Heart right ventricle (tissue), 16 donors: ENCODE measurements around the gene SLC12A3. TPM values are rescaled to one million over a fixed set of nuclear protein-coding genes. Genes with fewer than 3 reads are reported as not detected.

Experiments
- ATAC-seq, 8 donors: fragments of 200-7000 bp; cut with Tn5 transposase; one replicate each; pipeline ENCODE4 v1.9.1; 2020; ENCODE audit warnings: mild to moderate bottlenecking in 8 of 8, moderate library complexity in 8 of 8, moderate number of reproducible peaks in 1 of 8
- DNase-seq, 2 donors: peaks; one replicate each; pipeline ENCODE4 v3.0.0-alpha.2; 2020
- H3K27ac ChIP-seq, 10 donors: fragments of 200-600 bp; sonication (generic) in 2 of 10; one replicate each; pipeline versions ENCODE4 v1.5.0 to v1.8.0; 2020 to 2022; ENCODE audit warnings: mild to moderate bottlenecking in 3 of 10
- H3K27me3 ChIP-seq, 7 donors: fragments of 200-600 bp; one replicate each; pipeline ENCODE4 v1.8.0; 2021 to 2022; ENCODE audit warnings: mild to moderate bottlenecking in 2 of 7
- H3K36me3 ChIP-seq, 9 donors: fragments of 200-600 bp; sonication (generic) in 1 of 9; one replicate each; pipeline versions ENCODE4 v1.5.0 to v1.8.0; 2020 to 2022; ENCODE audit warnings: mild to moderate bottlenecking in 2 of 9
- H3K4me1 ChIP-seq, 9 donors: fragments of 200-600 bp; sonication (generic) in 1 of 9; one replicate each; pipeline versions ENCODE4 v1.5.0 to v1.8.0; 2020 to 2022; ENCODE audit warnings: mild to moderate bottlenecking in 4 of 9
- H3K4me3 ChIP-seq, 10 donors: fragments of 200-600 bp; sonication (generic) in 2 of 10; one replicate each; pipeline versions ENCODE4 v1.5.0 to v1.8.0; 2020 to 2022; ENCODE audit warnings: mild to moderate bottlenecking in 7 of 10, moderate library complexity in 2 of 10
- H3K9me3 ChIP-seq, 11 donors: fragments of 200-600 bp in 10 of 11; sonication (generic) in 2 of 11; one replicate each; pipeline versions ENCODE4 v1.5.0 to v1.8.0; 2013 to 2022; ENCODE audit warnings: mild to moderate bottlenecking in 2 of 11, control low read depth in 1 of 11, moderate library complexity in 1 of 11
- CTCF ChIP-seq, 9 donors: fragments of 200-600 bp; sonication (generic) in 2 of 9; IDR thresholded peaks; one replicate each; pipeline versions ENCODE4 v1.5.0 to v1.8.0; 2021 to 2022; ENCODE audit warnings: antibody characterized with exemption in 9 of 9, mild to moderate bottlenecking in 5 of 9, moderate library complexity in 1 of 9
- WGBS, 2 donors: extraction: QIAGEN DNeasy Blood & Tissue Kit; methylation state at CpG; one replicate each; pipeline ENCODE4 v1.1.7; 2013; ENCODE audit warnings: inconsistent platforms in 1 of 2; 5-methylcytosine and 5-hydroxymethylcytosine counted together
- intact Hi-C, 10 donors: fragments of 100-400 bp; cut with DNase I; formaldehyde crosslinking; loops; one replicate each; pipeline versions ENCODE4 v1.11.1 to v1.14.2; 2022
- polyA plus RNA-seq, 2 donors: library from polyadenylated mRNA; stranded (reverse); fragments of 200-250 nt; gene quantifications; one replicate each; pipeline ENCODE4 v1.2.3, GENCODE V29; 2013
- total RNA-seq, 10 donors: library from RNA; stranded (reverse); fragmentation: NEBNext Ultra II Directional in 3 of 10; extraction: Animal tissue kit (Norgen Biotek cat#: 25700) in 3 of 10; gene quantifications; one replicate each; pipeline versions ENCODE4 v1.2.1 to v1.2.4, GENCODE V29; 2021 to 2023
- donor health status: Arrhythmogenic right ventricular cardiomyopathy.
- donor health status: ischemic (EF 13 %, LVEDD 7.1; RV severe dilation, severe dysfunction).
- donor health status: healthy with polysubstance abuse.
- donor health status: DM: no; HTN: yes; CAD: no.
- donor health status: DM: no; HTN: no; CAD: no.
- donor health status: ischemic (EF 25% LVEDD 6.9; RV normal size, moderate dysfunction).
- donor health status: ischemic (EF 25% LVEDD 5.7; RV mildly dilated, moderate dysfunction).
- donor health status: healthy.
- donor health status: DM: yes; HTN: yes; CAD: no.
- donor health status: Ischemic cardiomyopathy.
- donor health status: ischemic (EF 35%, LVEDD 5.7; RV mildly dilated, moderate dysfunction).
- donor health status: nonischemic (EF 11% LVEDD 7.7; RV severe dilation, severe dysfunction).
- donor health status: DM: yes; HTN: yes; CAD: no.
- donor health status: PGD.
- donor health status: ischemic (EF 29% LVEDD 5.4; RV normal size, mild dysfunction).
- donor health status: nonischemic (EF 23%, LVEDD 6.1; RV moderate dilation, normal function).

The SLC12A3 gene
- total and polyA plus RNA-seq, 12 donors = not detected

GRCh38 chr16:56956756-56957155 is 91.7 kb downstream of the SLC12A3 start:
- intact Hi-C loops = no loop called here
- Histone ChIP-seq H3K27ac (no peak overlapping the region), H3K4me3 (no peak overlapping the region), H3K4me1 (peaks cover 9 to 27% (median 16%) of the 10 kb centered on the region in 9 donors), H3K9me3 (no peaks in the 10 kb centered on the region), H3K27me3 (no peaks in the 10 kb centered on the region), H3K36me3 (no peaks in the 10 kb centered on the region)
- DNase-seq (no peak), ATAC-seq (no peak)
- no peak for TF ChIP-seq CTCF (IDR thresholded peaks at IDR 0.05)
- 67 to 69% methylated on average over 4 of the region's 4 CpGs for WGBS, 2 donors

DNA sequence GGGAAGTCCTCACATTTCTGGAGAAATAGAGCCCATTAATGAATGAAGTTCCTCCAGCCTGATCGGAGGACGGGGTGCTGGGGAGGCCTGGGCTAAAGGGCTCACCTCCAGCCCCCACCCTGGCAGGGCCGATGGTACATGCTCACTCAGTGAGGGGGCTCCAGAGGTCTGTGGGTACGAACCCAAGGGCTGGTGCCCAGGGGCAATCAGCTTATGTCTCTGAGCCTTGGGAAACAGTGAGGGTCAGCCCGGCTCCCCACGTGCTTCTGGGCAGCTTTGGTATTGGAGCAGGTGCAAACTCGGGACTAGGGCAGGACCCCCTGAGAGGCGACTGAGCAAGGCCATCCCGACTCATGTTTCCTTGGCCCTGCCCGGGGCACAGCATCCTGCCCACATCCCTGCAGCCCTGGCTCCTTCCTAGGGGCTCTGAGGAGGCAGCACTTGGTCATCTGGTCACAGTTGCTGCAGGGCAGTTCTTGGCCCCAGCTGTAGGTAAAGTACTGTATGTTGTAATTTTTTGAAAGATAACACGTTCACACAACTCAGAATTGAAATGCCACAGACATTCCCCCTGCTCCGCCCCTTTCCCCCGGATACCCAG is 95.8 kb downstream of the SLC12A3 start:
- Histone ChIP-seq H3K9me3 (no peaks in the 10 kb centered on the region), H3K36me3 (no peaks in the 10 kb centered on the region), H3K4me3 (no peak overlapping the region), H3K4me1 (peaks cover 16 to 56% (median 39%) of the 10 kb centered on the region in 9 donors), H3K27me3 (no peaks in the 10 kb centered on the region), H3K27ac (peak overlapping the region in 5 of 10 donors; percentile 1 to 77 (median 56))
- peak in 4 of 8 donors; percentile 4 to 37 (median 16) for ATAC-seq
- intact Hi-C loops = loop anchor here in 5 of 10 donors (5.0 to 10.0 kb wide), 4 partner anchors 54 to 87 kb away; no protein-coding TSS in a partner anchor
- 63 to 70% methylated on average over 13 of the region's 13 CpGs for WGBS, 2 donors
- no peak for DNase-seq
- no peak for TF ChIP-seq CTCF (IDR thresholded peaks at IDR 0.05)

DNA sequence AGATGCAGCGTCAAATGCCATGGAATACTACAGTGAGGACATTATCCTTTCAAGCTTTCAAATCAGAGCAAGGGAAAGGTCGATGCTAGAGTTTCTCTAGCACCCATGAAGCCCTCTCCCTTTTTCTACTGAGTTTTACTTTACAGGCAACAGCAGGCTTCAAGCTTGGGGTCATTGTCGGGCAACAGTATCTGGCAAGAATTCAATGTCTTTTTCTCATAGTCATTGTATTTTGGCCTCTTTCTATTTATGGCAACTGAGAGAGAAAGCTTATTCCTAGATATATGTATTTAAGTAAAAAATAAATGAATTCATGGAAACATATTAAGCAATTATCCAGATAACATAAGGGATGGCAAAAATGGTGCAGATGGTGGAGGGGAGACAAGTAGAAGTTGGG is 96.4 kb downstream of the SLC12A3 start:
- no peak for ATAC-seq
- 43 to 59% methylated on average over 3 of the region's 3 CpGs for WGBS, 2 donors
- Histone ChIP-seq H3K4me1 (peaks cover 16 to 62% (median 45%) of the 10 kb centered on the region in 9 donors), H3K9me3 (no peaks in the 10 kb centered on the region), H3K27me3 (no peaks in the 10 kb centered on the region), H3K4me3 (no peak overlapping the region), H3K36me3 (no peaks in the 10 kb centered on the region), H3K27ac (peak overlapping the region in 8 of 10 donors; percentile 2 to 77 (median 52))
- intact Hi-C loops = loop anchor here in 5 of 10 donors (5.0 to 10.0 kb wide), 4 partner anchors 53 to 86 kb away; no protein-coding TSS in a partner anchor
- TF ChIP-seq CTCF (IDR thresholded peaks at IDR 0.05) = no peak
- DNase-seq = no peak

DNA sequence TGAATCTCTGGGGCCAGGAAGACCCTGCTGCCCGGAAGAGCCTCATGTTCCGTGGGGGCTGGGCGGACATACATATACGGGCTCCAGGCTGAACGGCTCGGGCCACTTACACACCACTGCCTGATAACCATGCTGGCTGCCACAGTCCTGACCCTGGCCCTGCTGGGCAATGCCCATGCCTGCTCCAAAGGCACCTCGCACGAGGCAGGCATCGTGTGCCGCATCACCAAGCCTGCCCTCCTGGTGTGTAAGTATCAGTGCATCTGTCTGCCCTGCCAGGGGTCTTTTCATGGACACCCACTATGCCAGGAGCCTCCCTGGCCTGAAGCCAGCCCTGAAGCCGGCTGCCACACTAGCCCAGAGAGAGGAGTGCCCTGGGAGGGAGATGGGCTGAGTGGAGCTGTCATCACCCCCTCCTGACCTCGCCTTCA is 96.9 kb downstream of the SLC12A3 start, which contains the start of gene CETP:
CETP (plus strand) TSS at position 100 of the 431 bp plus-strand sequence; CDS start at position 130, 30 bp downstream.
- H3K9me3 ChIP-seq = no peaks in the 10 kb centered on the region
- intact Hi-C loops = loop anchor here in 5 of 10 donors (5.0 to 10.0 kb wide), 4 partner anchors 53 to 85 kb away; no protein-coding TSS in a partner anchor
- H3K4me3 ChIP-seq = no peak within 1 kb of the TSS
- no peak for TF ChIP-seq CTCF (IDR thresholded peaks at IDR 0.05)
- peak in 1 of 2 donors; percentile 37 for DNase-seq
- peaks cover 16 to 64% (median 45%) of the 10 kb centered on the region in 9 donors for H3K4me1 ChIP-seq
- no peaks in the 10 kb centered on the region for H3K27me3 ChIP-seq
- peak in 7 of 8 donors; percentile 20 to 65 (median 35) for ATAC-seq
- H3K36me3 ChIP-seq = no peaks in the 10 kb centered on the region
- peak within 1 kb of the TSS in 8 of 10 donors; percentile 2 to 77 (median 52) for H3K27ac ChIP-seq
- WGBS, 2 donors = 26 to 40% methylated on average over 12 of the region's 12 CpGs
